ENCODE data around the gene TBC1D7.

DNA sequence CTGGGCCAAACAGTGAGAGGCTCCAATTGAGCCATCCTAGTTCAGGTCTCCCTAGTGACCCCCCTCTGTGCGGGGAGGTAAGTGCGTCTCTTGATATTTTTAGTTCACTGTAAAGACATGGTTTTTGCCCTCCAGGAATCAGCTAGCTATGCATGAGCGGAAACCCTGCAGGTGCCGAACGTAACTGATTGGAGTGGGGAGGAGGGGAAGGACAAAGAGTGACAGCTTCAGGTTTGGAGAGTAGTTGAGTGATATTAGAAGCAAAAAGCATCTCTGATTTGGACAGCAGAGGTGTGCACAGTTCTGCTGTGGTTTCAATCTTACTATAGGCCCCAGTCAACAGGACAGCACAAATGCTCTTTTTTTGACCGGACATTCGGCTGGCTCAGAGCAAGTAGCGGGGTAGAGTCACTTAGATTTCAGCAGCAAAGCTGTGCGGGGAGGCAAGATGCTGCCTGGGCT is 31.8 kb downstream of the TBC1D7 start:
- TF ChIP-seq, protein P1, sequence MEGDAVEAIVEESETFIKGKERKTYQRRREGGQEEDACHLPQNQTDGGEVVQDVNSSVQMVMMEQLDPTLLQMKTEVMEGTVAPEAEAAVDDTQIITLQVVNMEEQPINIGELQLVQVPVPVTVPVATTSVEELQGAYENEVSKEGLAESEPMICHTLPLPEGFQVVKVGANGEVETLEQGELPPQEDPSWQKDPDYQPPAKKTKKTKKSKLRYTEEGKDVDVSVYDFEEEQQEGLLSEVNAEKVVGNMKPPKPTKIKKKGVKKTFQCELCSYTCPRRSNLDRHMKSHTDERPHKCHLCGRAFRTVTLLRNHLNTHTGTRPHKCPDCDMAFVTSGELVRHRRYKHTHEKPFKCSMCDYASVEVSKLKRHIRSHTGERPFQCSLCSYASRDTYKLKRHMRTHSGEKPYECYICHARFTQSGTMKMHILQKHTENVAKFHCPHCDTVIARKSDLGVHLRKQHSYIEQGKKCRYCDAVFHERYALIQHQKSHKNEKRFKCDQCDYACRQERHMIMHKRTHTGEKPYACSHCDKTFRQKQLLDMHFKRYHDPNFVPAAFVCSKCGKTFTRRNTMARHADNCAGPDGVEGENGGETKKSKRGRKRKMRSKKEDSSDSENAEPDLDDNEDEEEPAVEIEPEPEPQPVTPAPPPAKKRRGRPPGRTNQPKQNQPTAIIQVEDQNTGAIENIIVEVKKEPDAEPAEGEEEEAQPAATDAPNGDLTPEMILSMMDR (conservative IDR thresholded peaks at IDR 0.05; ENCODE audit: low read depth, low read length): no peak
- TF ChIP-seq EZH2 (IDR thresholded peaks at IDR 0.05; ENCODE audit: low read length, unreplicated experiment) (no peak), EZH2phosphoT487 (IDR thresholded peaks at IDR 0.05; ENCODE audit: borderline replicate concordance, low read length) (no peak)

All from PC-3 (cell line).